ENCODE data around the gene CCDC63.
"Not testable (repeated sequence)": the region's sequence is repeated elsewhere in the genome, so short reads cannot be mapped to it uniquely, and the experiment has no call there.

Gene CCDC63

GRCh38 chr12:110940296-110940695 is 93.5 kb downstream of the CCDC63 start:
- peaks cover 13% of the 10 kb centered on the region for H3K4me1 ChIP-seq (ENCODE audit: control insufficient read depth, low read depth, low read length)
- H3K4me3 ChIP-seq (ENCODE audit: low read length): no peak overlapping the region
- H3K9me3 ChIP-seq (ENCODE audit: control insufficient read depth, low read depth, low read length): no peaks in the 10 kb centered on the region
- peaks cover 21% of the 10 kb centered on the region for H3K27me3 ChIP-seq (ENCODE audit: control insufficient read depth, insufficient read depth, low read length)
- H3K27ac ChIP-seq (ENCODE audit: low read length): no peak overlapping the region
- no peaks in the 10 kb centered on the region for H3K36me3 ChIP-seq (ENCODE audit: control insufficient read depth, low read depth, low read length)
- H3K9ac ChIP-seq (ENCODE audit: low read length): no peak overlapping the region

GRCh38 chr12:110940933-110941332 is 94.1 kb downstream of the CCDC63 start:
- H3K27me3 ChIP-seq (ENCODE audit: control insufficient read depth, insufficient read depth, low read length): peaks cover 21% of the 10 kb centered on the region
- no peak overlapping the region for H3K4me3 ChIP-seq (ENCODE audit: low read length)
- peaks cover 9% of the 10 kb centered on the region for H3K4me1 ChIP-seq (ENCODE audit: control insufficient read depth, low read depth, low read length)
- no peak overlapping the region for H3K9ac ChIP-seq (ENCODE audit: low read length)
- no peaks in the 10 kb centered on the region for H3K9me3 ChIP-seq (ENCODE audit: control insufficient read depth, low read depth, low read length)
- no peaks in the 10 kb centered on the region for H3K36me3 ChIP-seq (ENCODE audit: control insufficient read depth, low read depth, low read length)
- no peak overlapping the region for H3K27ac ChIP-seq (ENCODE audit: low read length)

- H3K9me3 ChIP-seq (ENCODE audit: control insufficient read depth, low read depth, low read length): no peaks in the 10 kb centered on the region
- H3K27ac ChIP-seq (ENCODE audit: low read length): no peak overlapping the region
- peaks cover 21% of the 10 kb centered on the region for H3K27me3 ChIP-seq (ENCODE audit: control insufficient read depth, insufficient read depth, low read length)
- no peaks in the 10 kb centered on the region for H3K36me3 ChIP-seq (ENCODE audit: control insufficient read depth, low read depth, low read length)
- no peak overlapping the region for H3K9ac ChIP-seq (ENCODE audit: low read length)
- no peak overlapping the region for H3K4me3 ChIP-seq (ENCODE audit: low read length)
- H3K4me1 ChIP-seq (ENCODE audit: control insufficient read depth, low read depth, low read length): peaks cover 5% of the 10 kb centered on the region
Observed at GRCh38 chr12:110941391-110941790, 94.6 kb downstream of the CCDC63 start.

- H3K9ac ChIP-seq (ENCODE audit: low read length): no peak overlapping the region
- no peaks in the 10 kb centered on the region for H3K36me3 ChIP-seq (ENCODE audit: control insufficient read depth, low read depth, low read length)
Observed at GRCh38 chr12:110943373-110943772, 96.6 kb downstream of the CCDC63 start.

GRCh38 chr12:110948041-110948440 is 101.3 kb downstream of the CCDC63 start:
- no peak overlapping the region for H3K9ac ChIP-seq (ENCODE audit: low read length)
- no peaks in the 10 kb centered on the region for H3K27me3 ChIP-seq (ENCODE audit: control insufficient read depth, insufficient read depth, low read length)
- no peaks in the 10 kb centered on the region for H3K36me3 ChIP-seq (ENCODE audit: control insufficient read depth, low read depth, low read length)
- no peak overlapping the region for H3K4me3 ChIP-seq (ENCODE audit: low read length)
- no peak overlapping the region for H3K27ac ChIP-seq (ENCODE audit: low read length)
- H3K4me1 ChIP-seq (ENCODE audit: control insufficient read depth, low read depth, low read length): no peaks in the 10 kb centered on the region
- no peaks in the 10 kb centered on the region for H3K9me3 ChIP-seq (ENCODE audit: control insufficient read depth, low read depth, low read length)

More at GRCh38 chr12:110943373-110943772, 96.6 kb downstream of the CCDC63 start:
- Histone ChIP-seq H3K4me1 (ENCODE audit: control insufficient read depth, low read depth, low read length) (no peaks in the 10 kb centered on the region), H3K9me3 (ENCODE audit: control insufficient read depth, low read depth, low read length) (no peaks in the 10 kb centered on the region), H3K27ac (ENCODE audit: low read length) (no peak overlapping the region), H3K27me3 (ENCODE audit: control insufficient read depth, insufficient read depth, low read length) (peaks cover 12% of the 10 kb centered on the region), H3K4me3 (ENCODE audit: low read length) (no peak overlapping the region)

- H3K27me3 ChIP-seq (ENCODE audit: control insufficient read depth, insufficient read depth, low read length); H3K27ac ChIP-seq (ENCODE audit: low read length): not testable (repeated sequence)
Observed at GRCh38 chr12:110950466-110950865, 103.7 kb downstream of the CCDC63 start.

GRCh38 chr12:110950867-110951266 is 104.1 kb downstream of the CCDC63 start:
- H3K4me3 ChIP-seq (ENCODE audit: low read length); H3K9me3 ChIP-seq (ENCODE audit: control insufficient read depth, low read depth, low read length); H3K27ac ChIP-seq (ENCODE audit: low read length); H3K9ac ChIP-seq (ENCODE audit: low read length); H3K36me3 ChIP-seq (ENCODE audit: control insufficient read depth, low read depth, low read length); H3K27me3 ChIP-seq (ENCODE audit: control insufficient read depth, insufficient read depth, low read length); H3K4me1 ChIP-seq (ENCODE audit: control insufficient read depth, low read depth, low read length): not testable (repeated sequence)

More at GRCh38 chr12:110950466-110950865, 103.7 kb downstream of the CCDC63 start:
- H3K4me1 ChIP-seq (ENCODE audit: control insufficient read depth, low read depth, low read length); H3K9me3 ChIP-seq (ENCODE audit: control insufficient read depth, low read depth, low read length); H3K36me3 ChIP-seq (ENCODE audit: control insufficient read depth, low read depth, low read length); H3K4me3 ChIP-seq (ENCODE audit: low read length); H3K9ac ChIP-seq (ENCODE audit: low read length): not testable (repeated sequence)

Measured in iPS-18a (cell line).